HG02759 (cell line): ENCODE measurements around the gene ZNF267.
"Not testable (repeated sequence)": the region's sequence is repeated elsewhere in the genome, so short reads cannot be mapped to it uniquely, and the experiment has no call there.

ENCODE experiments used
- ATAC-seq: cut with Tn5 transposase; IDR thresholded peaks from one replicate; pipeline ENCODE4 v1.9.1; 2021; ENCODE audit warnings: mild to moderate bottlenecking, moderate library complexity; ENCODE audit not compliant: unreplicated experiment

ZNF267 gene

GRCh38 chr16:31877876-31878642, 4.5 kb downstream of the ZNF267 start:
- no peak for ATAC-seq

- no peak for ATAC-seq
Observed at GRCh38 chr16:31879937-31880321, 6.3 kb downstream of the ZNF267 start.

GRCh38 chr16:31880322-31880979, 6.8 kb downstream of the ZNF267 start:
- ATAC-seq = peak; percentile 38

- ATAC-seq = no peak
Observed at GRCh38 chr16:31886227-31886626, 12.6 kb downstream of the ZNF267 start.

- no peak for ATAC-seq
Observed at GRCh38 chr16:31888735-31889134, 15.1 kb downstream of the ZNF267 start.

GRCh38 chr16:31892111-31892510, 18.5 kb downstream of the ZNF267 start:
- not testable (repeated sequence) for ATAC-seq

GRCh38 chr16:31893824-31894223, 20.2 kb downstream of the ZNF267 start:
- ATAC-seq = no peak

GRCh38 chr16:31897283-31897682, 23.7 kb downstream of the ZNF267 start:
- ATAC-seq = no peak

GRCh38 chr16:31899505-31899904, 25.9 kb downstream of the ZNF267 start:
- ATAC-seq = no peak

- ATAC-seq = not testable (repeated sequence)
Observed at GRCh38 chr16:31904571-31904970, 31.0 kb downstream of the ZNF267 start.

GRCh38 chr16:31913668-31914067, 40.1 kb downstream of the ZNF267 start:
- no peak for ATAC-seq

GRCh38 chr16:31916056-31916488, 42.5 kb downstream of the ZNF267 start:
- ATAC-seq = no peak

GRCh38 chr16:31920373-31920772, 46.8 kb downstream of the ZNF267 start:
- no peak for ATAC-seq

- not testable (repeated sequence) for ATAC-seq
Observed at GRCh38 chr16:31951806-31952205, 78.2 kb downstream of the ZNF267 start.

- not testable (repeated sequence) for ATAC-seq
Observed at GRCh38 chr16:31952206-31952605, 78.6 kb downstream of the ZNF267 start.

GRCh38 chr16:31956221-31956620, 82.6 kb downstream of the ZNF267 start:
- ATAC-seq = not testable (repeated sequence)

- not testable (repeated sequence) for ATAC-seq
Observed at GRCh38 chr16:31960186-31960910, 86.7 kb downstream of the ZNF267 start.
